ENCODE results near the gene DNAI1. TPM values are rescaled to one million over a fixed set of nuclear protein-coding genes. Genes with fewer than 3 reads are reported as not detected.
A peak's percentile ranks its signal among the peaks of the same experiment; 100 is the strongest.
"Not testable (repeated sequence)": the region's sequence is repeated elsewhere in the genome, so short reads cannot be mapped to it uniquely, and the experiment has no call there.

DNAI1 gene
- total RNA-seq, 1 experiment from 2014 or later = not detected

DNA sequence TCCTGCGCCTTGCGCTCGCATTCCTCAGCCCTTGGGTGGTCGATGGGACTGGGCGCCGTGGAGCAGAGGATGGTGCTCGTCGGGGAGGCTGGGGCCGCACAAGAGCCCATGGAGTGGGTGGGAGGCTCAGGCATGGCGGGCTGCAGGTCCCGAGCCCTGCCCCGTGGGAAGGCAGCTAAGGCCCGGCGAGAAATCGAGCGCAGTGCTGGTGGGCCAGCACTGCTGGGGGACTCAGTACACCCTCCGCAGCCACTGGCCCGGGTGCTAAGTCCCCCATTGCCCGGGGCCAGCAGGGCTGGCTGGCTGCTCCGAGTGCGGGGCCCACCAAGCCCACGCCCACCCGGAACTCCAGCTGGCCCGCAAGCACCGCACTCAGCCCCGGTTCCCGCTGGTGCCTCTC, 24.1 kb downstream of the DNAI1 start:
- POLR2A ChIA-PET (ENCODE audit: unreplicated experiment); H3K4me3 ChIP-seq (ENCODE audit: low read length); H3K27ac ChIP-seq (ENCODE audit: low read length); H3F3A ChIP-seq (ENCODE audit: low read length, unreplicated experiment); H3K9me2 ChIP-seq (replicated peaks; ENCODE audit: low read length); H3K9me3 ChIP-seq (ENCODE audit: low read length); ATAC-seq; H3K36me3 ChIP-seq (ENCODE audit: low read depth, low read length); H3K27me3 ChIP-seq (ENCODE audit: low read length); intact Hi-C loops (cut with micrococcal nuclease); H3K79me2 ChIP-seq (ENCODE audit: low read length); H3K4me1 ChIP-seq (ENCODE audit: insufficient read depth, low read length); DNase-seq; BruUV-seq (replicated peaks); H2AFZ ChIP-seq (ENCODE audit: low read length); H3K9ac ChIP-seq (ENCODE audit: low read length); H4K20me1 ChIP-seq (ENCODE audit: low read length); CTCF ChIA-PET; H3K4me2 ChIP-seq (ENCODE audit: low read length): not testable (repeated sequence)

DNA sequence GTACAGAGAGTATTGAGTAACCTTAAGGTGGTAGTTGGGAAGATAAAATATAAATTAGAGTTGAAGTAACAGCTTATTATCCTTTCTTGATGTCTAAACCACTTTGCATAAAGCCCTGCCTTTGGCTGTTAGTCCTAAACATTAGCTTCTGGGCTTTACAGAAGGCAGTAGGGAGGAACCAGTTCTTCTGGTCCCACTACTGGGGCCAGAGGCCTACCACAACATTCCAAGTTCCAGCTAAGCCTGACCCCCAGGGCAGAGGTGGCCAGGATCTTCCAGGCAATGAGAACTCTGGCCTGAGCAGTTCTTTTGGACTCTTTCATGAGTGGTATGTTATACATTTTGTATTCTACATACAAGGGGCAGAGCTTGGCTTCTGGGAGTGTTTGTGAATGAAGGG, 26.1 kb downstream of the DNAI1 start:
- Histone ChIP-seq H2AFZ (ENCODE audit: low read length) (no peak overlapping the region), H3K79me2 (ENCODE audit: low read length) (no peaks in the 10 kb centered on the region), H3K4me2 (ENCODE audit: low read length) (no peak overlapping the region), H3K9me3 (ENCODE audit: low read length) (no peaks in the 10 kb centered on the region), H3K27me3 (ENCODE audit: low read length) (peaks cover 12% of the 10 kb centered on the region), H3K4me1 (ENCODE audit: insufficient read depth, low read length) (no peaks in the 10 kb centered on the region), H3K9ac (ENCODE audit: low read length) (no peak overlapping the region), H3K27ac (ENCODE audit: low read length) (no peak overlapping the region), H3K9me2 (replicated peaks; ENCODE audit: low read length) (no peaks in the 10 kb centered on the region), H3K36me3 (ENCODE audit: low read depth, low read length) (no peaks in the 10 kb centered on the region), H3K4me3 (ENCODE audit: low read length) (no peak overlapping the region), H4K20me1 (ENCODE audit: low read length) (no peaks in the 10 kb centered on the region), H3F3A (ENCODE audit: low read length, unreplicated experiment) (no peaks in the 10 kb centered on the region)
- TF ChIP-seq EZH2 (IDR thresholded peaks at IDR 0.05; ENCODE audit: low read length, unreplicated experiment) (no peak), EZH2phosphoT487 (IDR thresholded peaks at IDR 0.05; ENCODE audit: borderline replicate concordance, low read length) (no peak)
- TF ChIP-seq, protein P1, sequence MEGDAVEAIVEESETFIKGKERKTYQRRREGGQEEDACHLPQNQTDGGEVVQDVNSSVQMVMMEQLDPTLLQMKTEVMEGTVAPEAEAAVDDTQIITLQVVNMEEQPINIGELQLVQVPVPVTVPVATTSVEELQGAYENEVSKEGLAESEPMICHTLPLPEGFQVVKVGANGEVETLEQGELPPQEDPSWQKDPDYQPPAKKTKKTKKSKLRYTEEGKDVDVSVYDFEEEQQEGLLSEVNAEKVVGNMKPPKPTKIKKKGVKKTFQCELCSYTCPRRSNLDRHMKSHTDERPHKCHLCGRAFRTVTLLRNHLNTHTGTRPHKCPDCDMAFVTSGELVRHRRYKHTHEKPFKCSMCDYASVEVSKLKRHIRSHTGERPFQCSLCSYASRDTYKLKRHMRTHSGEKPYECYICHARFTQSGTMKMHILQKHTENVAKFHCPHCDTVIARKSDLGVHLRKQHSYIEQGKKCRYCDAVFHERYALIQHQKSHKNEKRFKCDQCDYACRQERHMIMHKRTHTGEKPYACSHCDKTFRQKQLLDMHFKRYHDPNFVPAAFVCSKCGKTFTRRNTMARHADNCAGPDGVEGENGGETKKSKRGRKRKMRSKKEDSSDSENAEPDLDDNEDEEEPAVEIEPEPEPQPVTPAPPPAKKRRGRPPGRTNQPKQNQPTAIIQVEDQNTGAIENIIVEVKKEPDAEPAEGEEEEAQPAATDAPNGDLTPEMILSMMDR (conservative IDR thresholded peaks at IDR 0.05; ENCODE audit: low read depth, low read length) = no peak
- BruUV-seq (replicated peaks) = no TSS peak
- intact Hi-C loops (cut with micrococcal nuclease) = no loop called here
- CTCF ChIA-PET = no interaction called here
- ATAC-seq (no peak), DNase-seq (peak; percentile 43)
- POLR2A ChIA-PET (ENCODE audit: unreplicated experiment) = no interaction called here

DNA sequence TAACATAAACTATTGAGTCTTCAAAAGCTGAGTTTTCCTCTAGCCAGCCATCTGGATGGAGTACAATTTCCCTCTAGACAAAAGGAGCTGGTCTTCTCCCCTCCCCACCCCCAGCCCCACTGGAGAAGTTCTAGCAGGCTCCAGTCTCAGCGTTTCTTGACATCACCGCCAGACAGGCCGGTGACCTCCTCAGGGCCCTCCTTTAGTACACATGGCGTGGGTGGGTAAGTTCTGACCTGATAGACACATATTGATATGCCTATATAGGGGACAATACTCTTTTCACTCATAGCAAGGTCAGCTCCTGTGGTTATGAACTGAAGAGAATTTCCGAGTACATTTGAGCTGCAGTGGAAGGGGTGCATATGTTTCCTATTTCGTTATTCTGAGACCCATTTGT, 27.2 kb downstream of the DNAI1 start:
- Histone ChIP-seq H4K20me1 (ENCODE audit: low read length) (no peaks in the 10 kb centered on the region), H3K4me3 (ENCODE audit: low read length) (no peak overlapping the region), H3K36me3 (ENCODE audit: low read depth, low read length) (no peaks in the 10 kb centered on the region), H2AFZ (ENCODE audit: low read length) (no peak overlapping the region), H3F3A (ENCODE audit: low read length, unreplicated experiment) (no peaks in the 10 kb centered on the region), H3K27ac (ENCODE audit: low read length) (no peak overlapping the region), H3K4me1 (ENCODE audit: insufficient read depth, low read length) (no peaks in the 10 kb centered on the region), H3K27me3 (ENCODE audit: low read length) (peaks cover 12% of the 10 kb centered on the region), H3K9me2 (replicated peaks; ENCODE audit: low read length) (no peaks in the 10 kb centered on the region), H3K79me2 (ENCODE audit: low read length) (no peaks in the 10 kb centered on the region), H3K9ac (ENCODE audit: low read length) (no peak overlapping the region), H3K9me3 (ENCODE audit: low read length) (no peaks in the 10 kb centered on the region), H3K4me2 (ENCODE audit: low read length) (no peak overlapping the region)
- DNase-seq (no peak), ATAC-seq (no peak)
- intact Hi-C loops (cut with micrococcal nuclease) = no loop called here
- POLR2A ChIA-PET (ENCODE audit: unreplicated experiment) = no interaction called here
- TF ChIP-seq EZH2 (IDR thresholded peaks at IDR 0.05; ENCODE audit: low read length, unreplicated experiment) (no peak), EZH2phosphoT487 (IDR thresholded peaks at IDR 0.05; ENCODE audit: borderline replicate concordance, low read length) (no peak)
- TF ChIP-seq, protein P1 (conservative IDR thresholded peaks at IDR 0.05; ENCODE audit: low read depth, low read length) = no peak
- CTCF ChIA-PET = no interaction called here
- BruUV-seq (replicated peaks) = no TSS peak

Measured in PC-3 (cell line).